GM21360 (cell line): Measurements from ENCODE around the gene GALNT9.

Source experiments
- ATAC-seq: cut with Tn5 transposase; IDR thresholded peaks from one replicate; pipeline ENCODE4 v1.9.1; 2021; ENCODE audit warnings: mild to moderate bottlenecking, moderate library complexity; ENCODE audit not compliant: unreplicated experiment

Gene GALNT9

GRCh38 chr12:132344601-132345000 is 15.2 kb upstream of the GALNT9 start:
- no peak for ATAC-seq

- ATAC-seq: no peak
Measured at GRCh38 chr12:132344181-132344580, 14.8 kb upstream of the GALNT9 start.

- ATAC-seq: no peak
Measured at GRCh38 chr12:132343294-132344004, 14.1 kb upstream of the GALNT9 start.

GRCh38 chr12:132342251-132343227 is 13.2 kb upstream of the GALNT9 start:
- no peak for ATAC-seq

- ATAC-seq: no peak
Measured at GRCh38 chr12:132341318-132342050, 12.1 kb upstream of the GALNT9 start.

GRCh38 chr12:132340266-132341035 is 11.1 kb upstream of the GALNT9 start:
- no peak for ATAC-seq

GRCh38 chr12:132339856-132340255 is 10.5 kb upstream of the GALNT9 start:
- no peak for ATAC-seq

- ATAC-seq: no peak
Measured at GRCh38 chr12:132338781-132339180, 9.4 kb upstream of the GALNT9 start.

- no peak for ATAC-seq
Measured at GRCh38 chr12:132338311-132338710, 8.9 kb upstream of the GALNT9 start.

- ATAC-seq: no peak
Measured at GRCh38 chr12:132337557-132337956, 8.2 kb upstream of the GALNT9 start.

GRCh38 chr12:132336451-132337413 is 7.3 kb upstream of the GALNT9 start:
- ATAC-seq: no peak

- ATAC-seq: no peak
Measured at GRCh38 chr12:132335179-132335756, 5.9 kb upstream of the GALNT9 start.

- ATAC-seq: no peak
Measured at GRCh38 chr12:132333766-132334165, 4.4 kb upstream of the GALNT9 start.

- ATAC-seq: no peak
Measured at GRCh38 chr12:132333273-132333672, 3.9 kb upstream of the GALNT9 start.

GRCh38 chr12:132330549-132330881 is 1.1 kb upstream of the GALNT9 start:
- no peak for ATAC-seq

- no peak for ATAC-seq
Measured at GRCh38 chr12:132329720-132330548, 545 bp upstream of the GALNT9 start.

GRCh38 chr12:132328282-132329029 is 933 bp downstream of the GALNT9 start:
- no peak for ATAC-seq
